GM12873 (cell line): ENCODE measurements around the gene RHOH.

Experiments
- CTCF ChIP-seq: IDR thresholded peaks from 2 replicates; pipeline ENCODE4 v1.5.1; 2012; ENCODE audit warnings: low read depth, mild to moderate bottlenecking, moderate library complexity, low read length, control low read depth; ENCODE audit not compliant: insufficient read depth; ENCODE audit errors: missing control alignments

RHOH gene

GRCh38 chr4:40265910-40266274 lies 69.1 kb downstream of the RHOH start:
- TF ChIP-seq CTCF = no peak

DNA sequence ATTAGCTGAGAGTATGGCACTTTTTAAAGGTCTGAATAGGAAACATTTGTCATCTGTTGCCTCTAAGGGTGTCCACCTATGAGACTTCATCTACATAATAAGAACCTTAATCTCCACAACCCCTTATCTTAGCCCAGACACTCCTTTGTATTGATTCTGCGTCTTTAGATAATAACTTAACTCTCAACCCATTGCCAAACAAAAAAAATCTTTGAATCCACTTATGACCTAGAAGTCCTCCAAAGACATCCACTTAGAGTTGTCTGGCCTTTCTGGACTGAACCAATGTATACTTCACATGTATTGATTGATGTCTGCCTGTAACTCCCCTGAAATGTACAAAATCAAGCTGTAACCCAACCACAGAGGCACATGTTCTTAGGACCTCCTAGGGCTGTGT lies 72.3 kb downstream of the RHOH start:
- TF ChIP-seq CTCF = no peak

DNA sequence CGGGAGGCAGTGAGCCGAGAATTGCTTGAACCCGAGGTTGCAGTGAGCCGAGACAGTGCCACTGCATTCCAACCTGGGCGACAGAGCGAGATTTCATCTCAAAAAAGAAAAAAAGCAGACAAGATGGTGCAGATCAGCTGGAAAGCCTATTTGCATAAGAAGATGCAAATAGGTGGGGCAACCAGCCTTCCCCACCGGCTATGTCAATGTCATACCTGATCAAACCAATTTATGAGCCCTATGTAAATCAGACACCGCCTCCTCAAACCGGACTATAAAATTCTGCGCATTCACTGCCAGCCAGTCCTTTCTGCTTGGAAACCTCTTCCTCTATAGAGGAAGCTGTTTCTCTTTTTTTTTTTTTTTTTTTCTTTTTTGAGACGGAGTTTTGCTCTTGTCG lies 73.8 kb downstream of the RHOH start:
- TF ChIP-seq CTCF = no peak

DNA sequence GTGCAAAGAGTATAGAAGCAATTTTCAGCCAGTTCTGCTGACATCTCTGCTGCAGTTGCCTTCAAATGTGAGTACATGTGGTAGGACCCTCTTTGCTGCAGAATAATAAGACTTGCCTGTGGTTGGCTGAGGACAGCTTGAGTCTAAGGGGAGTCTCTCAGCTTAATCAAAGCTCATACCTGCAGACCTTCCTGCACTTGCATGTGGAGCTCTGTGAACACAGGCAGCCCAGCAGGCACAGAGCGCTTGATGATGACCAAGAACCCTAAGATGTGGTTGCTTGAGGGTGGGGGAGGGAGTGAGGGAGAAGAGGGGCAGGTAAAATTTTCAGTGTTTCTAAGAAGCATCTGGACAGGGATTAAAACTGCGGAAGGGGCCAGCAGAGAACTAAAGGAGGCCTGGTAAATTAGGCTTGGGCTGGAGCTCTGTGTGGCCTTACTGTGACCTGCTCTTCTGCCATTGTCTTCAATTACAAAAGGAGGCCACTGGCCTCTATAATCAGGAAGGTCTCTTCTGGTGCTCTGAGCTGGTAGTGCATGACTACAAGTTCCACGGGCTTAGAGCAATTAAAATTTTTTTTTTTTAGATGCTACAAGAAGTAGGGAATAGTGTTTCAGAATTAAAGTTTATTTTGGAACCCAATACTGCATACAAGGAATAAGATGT lies 78.4 kb downstream of the RHOH start:
- no peak for TF ChIP-seq CTCF

- TF ChIP-seq CTCF = no peak
Measured at GRCh38 chr4:40276546-40276945, 79.7 kb downstream of the RHOH start.

DNA sequence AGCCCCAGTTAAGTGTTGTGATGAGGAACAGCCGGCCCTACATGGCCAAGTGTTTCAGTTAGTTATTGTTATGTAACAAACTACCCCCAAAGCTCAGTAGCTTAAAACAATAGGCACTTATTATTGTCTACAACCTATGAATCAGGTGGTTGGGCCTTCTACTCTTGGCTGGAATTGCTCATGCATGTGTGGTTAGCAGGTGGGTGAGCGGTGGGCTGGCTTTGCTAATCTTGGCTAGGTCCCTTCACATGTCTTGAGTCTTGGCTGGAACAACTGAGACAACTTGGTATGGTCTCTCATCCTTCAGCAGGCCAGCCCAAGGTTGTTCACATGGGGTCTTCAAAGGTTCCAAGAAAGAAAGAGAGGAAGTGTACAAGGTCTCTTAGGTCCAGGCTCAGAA lies 83.8 kb downstream of the RHOH start:
- no peak for TF ChIP-seq CTCF

DNA sequence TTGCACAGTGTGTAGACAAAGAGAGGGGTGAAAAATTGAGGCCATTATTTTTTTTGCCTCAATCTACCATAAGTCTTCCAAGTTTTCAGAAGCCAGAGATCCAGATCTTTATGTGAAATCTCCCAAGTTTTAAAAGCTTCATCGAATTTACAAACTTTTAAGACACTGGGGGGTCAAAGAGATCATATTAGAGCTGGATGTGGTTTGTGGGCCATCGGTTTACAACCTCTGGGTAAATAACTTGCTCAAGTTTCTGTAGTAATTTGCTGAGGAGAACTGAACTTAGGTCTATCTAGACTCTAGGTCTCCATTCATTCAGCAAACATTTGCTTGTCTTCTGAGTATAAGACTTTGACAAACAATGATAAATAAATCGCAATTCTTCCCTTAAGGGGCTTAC lies 84.3 kb downstream of the RHOH start:
- TF ChIP-seq CTCF = no peak
